ENCODE measurements around the gene ULK4. TPM values are rescaled to one million over a fixed set of nuclear protein-coding genes. Genes with fewer than 3 reads are reported as not detected.

ULK4 gene
- total RNA-seq, 2 donors from 2014 or later, result 28.7 to 38.4 TPM

DNA sequence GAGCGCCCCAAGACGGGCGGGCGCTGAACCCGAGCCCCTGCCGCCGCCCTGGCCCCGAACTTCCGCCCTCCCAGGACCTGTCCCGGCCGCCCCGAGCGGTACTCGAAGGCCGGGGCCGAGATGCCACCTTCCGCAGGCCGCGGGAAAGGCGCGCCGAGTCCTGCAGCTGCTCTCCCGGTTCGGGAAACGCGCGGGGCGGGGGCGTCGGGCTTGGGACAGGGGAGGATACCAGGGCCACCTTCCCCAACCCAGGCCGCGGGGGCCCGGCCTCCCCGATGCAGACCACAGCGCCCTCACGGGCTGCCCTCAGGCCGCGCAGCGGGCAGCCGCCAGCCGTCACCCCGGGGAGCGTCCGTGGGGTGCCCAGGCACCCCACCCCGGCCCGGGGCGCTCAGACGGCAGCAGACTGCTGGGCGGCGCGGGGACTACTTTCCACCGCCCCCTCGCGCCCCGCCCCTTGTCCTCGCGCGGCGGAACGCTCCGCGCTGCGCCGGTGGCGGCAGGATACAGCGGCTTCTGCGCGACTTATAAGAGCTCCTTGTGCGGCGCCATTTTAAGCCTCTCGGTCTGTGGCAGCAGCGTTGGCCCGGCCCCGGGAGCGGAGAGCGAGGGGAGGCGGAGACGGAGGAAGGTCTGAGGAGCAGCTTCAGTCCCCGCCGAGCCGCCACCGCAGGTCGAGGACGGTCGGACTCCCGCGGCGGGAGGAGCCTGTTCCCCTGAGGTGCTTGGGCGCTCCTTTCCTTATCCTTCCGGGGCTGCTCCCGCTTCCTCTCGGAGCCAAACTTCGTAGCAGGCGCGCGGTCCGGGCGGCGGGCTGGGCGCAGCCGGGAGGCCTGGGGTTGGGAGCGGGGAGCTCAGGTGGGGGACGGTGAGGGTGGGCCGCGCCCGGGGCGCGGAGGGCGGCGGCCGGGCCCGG, 762.7 kb downstream of the ULK4 start, which contains the start of gene CTNNB1:
TSS of gene CTNNB1 (plus strand) at position 556 of the 916 bp plus-strand sequence. CDS start 24,564 bp downstream, outside the sequence.
- peak; percentile 77 for DNase-seq (ENCODE audit: low spot score)
- Histone ChIP-seq H3K27me3 (replicated peaks; ENCODE audit: insufficient read depth) (no peaks in the 10 kb centered on the region), H3K4me3 (peak within 1 kb of the TSS; percentile 98), H3K9me3 (no peaks in the 10 kb centered on the region), H3K27ac (peak within 1 kb of the TSS; percentile 96 to 98), H3K36me3 (no peaks in the 10 kb centered on the region), H3K4me1 (ENCODE audit: control insufficient read depth in 1 of 2, low read depth in 2 of 2) (peaks cover 21 to 30% of the 10 kb centered on the region in 2 donors)
- TF ChIP-seq, protein P1, sequence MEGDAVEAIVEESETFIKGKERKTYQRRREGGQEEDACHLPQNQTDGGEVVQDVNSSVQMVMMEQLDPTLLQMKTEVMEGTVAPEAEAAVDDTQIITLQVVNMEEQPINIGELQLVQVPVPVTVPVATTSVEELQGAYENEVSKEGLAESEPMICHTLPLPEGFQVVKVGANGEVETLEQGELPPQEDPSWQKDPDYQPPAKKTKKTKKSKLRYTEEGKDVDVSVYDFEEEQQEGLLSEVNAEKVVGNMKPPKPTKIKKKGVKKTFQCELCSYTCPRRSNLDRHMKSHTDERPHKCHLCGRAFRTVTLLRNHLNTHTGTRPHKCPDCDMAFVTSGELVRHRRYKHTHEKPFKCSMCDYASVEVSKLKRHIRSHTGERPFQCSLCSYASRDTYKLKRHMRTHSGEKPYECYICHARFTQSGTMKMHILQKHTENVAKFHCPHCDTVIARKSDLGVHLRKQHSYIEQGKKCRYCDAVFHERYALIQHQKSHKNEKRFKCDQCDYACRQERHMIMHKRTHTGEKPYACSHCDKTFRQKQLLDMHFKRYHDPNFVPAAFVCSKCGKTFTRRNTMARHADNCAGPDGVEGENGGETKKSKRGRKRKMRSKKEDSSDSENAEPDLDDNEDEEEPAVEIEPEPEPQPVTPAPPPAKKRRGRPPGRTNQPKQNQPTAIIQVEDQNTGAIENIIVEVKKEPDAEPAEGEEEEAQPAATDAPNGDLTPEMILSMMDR (IDR thresholded peaks at IDR 0.05), result peak; percentile 15
- ATAC-seq (ENCODE audit: insufficient number of reproducible peaks, low FRiP score, low read depth), result peak; percentile 88

DNA sequence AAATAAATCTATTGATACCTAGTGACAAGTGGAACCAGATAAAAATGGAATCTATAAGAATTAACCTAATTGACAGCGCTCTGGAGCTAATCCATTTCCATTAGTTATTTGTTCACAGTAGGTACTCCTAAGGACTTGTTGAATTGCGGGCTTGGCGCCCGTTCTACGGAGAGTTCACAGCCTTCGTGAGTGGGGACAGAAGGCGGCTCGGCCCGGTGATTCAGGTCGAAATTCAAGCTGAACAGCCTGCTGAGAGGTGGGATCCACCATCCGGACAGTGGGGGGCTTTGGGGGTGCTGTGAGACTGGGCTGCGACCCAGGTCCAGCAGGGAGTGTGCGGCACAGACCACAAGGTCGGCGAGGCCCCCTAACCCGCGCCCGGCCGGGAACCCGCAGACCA, 763.4 kb downstream of the ULK4 start:
- no peaks in the 10 kb centered on the region for H3K36me3 ChIP-seq
- H3K27me3 ChIP-seq (replicated peaks; ENCODE audit: insufficient read depth), result no peaks in the 10 kb centered on the region
- ATAC-seq (ENCODE audit: insufficient number of reproducible peaks, low FRiP score, low read depth), result no peak
- H3K4me3 ChIP-seq, result peak overlapping the region; percentile 98
- TF ChIP-seq, protein P1 (IDR thresholded peaks at IDR 0.05), result no peak
- no peak for DNase-seq (ENCODE audit: low spot score)
- peaks cover 15 to 24% of the 10 kb centered on the region in 2 donors for H3K4me1 ChIP-seq (ENCODE audit: control insufficient read depth in 1 of 2, low read depth in 2 of 2)
- H3K27ac ChIP-seq, result peak overlapping the region; percentile 96 to 98
- H3K9me3 ChIP-seq, result no peaks in the 10 kb centered on the region

DNA sequence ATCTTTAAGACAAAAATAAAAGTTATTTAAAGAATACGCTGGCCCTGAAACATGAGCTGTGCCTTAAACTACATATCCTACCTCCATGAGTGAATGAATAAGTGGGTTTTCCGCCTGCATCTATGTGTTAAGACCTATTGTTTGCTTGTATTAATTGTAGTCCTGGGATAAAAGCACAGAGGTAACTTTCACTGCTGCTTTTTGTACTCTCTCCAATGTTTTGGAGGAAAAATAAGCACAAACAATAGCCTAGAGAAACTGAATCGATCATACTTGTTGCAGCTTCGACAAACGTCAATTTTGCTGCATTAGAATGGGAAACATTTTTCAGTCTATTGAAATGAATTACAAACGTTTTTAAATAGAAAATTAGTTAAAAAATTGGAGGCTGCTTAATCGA, 763.9 kb downstream of the ULK4 start:
- Histone ChIP-seq H3K27ac (no peak overlapping the region), H3K4me3 (no peak overlapping the region), H3K9me3 (no peaks in the 10 kb centered on the region), H3K4me1 (ENCODE audit: control insufficient read depth in 1 of 2, low read depth in 2 of 2) (peaks cover 11 to 19% of the 10 kb centered on the region in 2 donors), H3K27me3 (replicated peaks; ENCODE audit: insufficient read depth) (no peaks in the 10 kb centered on the region), H3K36me3 (no peaks in the 10 kb centered on the region)
- TF ChIP-seq, protein P1 (IDR thresholded peaks at IDR 0.05), result no peak
- DNase-seq (ENCODE audit: low spot score) (no peak), ATAC-seq (ENCODE audit: insufficient number of reproducible peaks, low FRiP score, low read depth) (no peak)

Other genes starting within 250 kb of the ULK4 start
- gene TRAK1, start 129.3 kb upstream of the ULK4 start, total RNA-seq, result 10 to 100 TPM; 35.1 to 36.0 TPM